Measurements from ENCODE around the gene CBX6. TPM values are rescaled to one million over a fixed set of nuclear protein-coding genes. Genes with fewer than 3 reads are reported as not detected.

Gene CBX6
- 61.6 TPM for total RNA-seq
- long read RNA-seq, full-length matches to known transcripts: 23 of 147 reads
- long read RNA-seq, partial matches to known transcripts: 2 of 147 reads
- long read RNA-seq, other reads (novel, unspliced or antisense): 122 of 147 reads

- peak; percentile 87 for ATAC-seq
- no peak for TF ChIP-seq CTCF (IDR thresholded peaks at IDR 0.05)
- peak; percentile 98 for DNase-seq
- H3K9me3 ChIP-seq: no peaks in the 10 kb centered on the region
- peak within 1 kb of the TSS; percentile 62 for H3K4me3 ChIP-seq
- peak within 1 kb of the TSS; percentile 96 for H3K27ac ChIP-seq
- H3K4me1 ChIP-seq: peaks cover 33% of the 10 kb centered on the region
- H3K27me3 ChIP-seq: no peaks in the 10 kb centered on the region
- intact Hi-C loops (cut with DNase I): loop anchor here (10.0 kb wide), 1 partner anchor 132 kb away; no protein-coding TSS in a partner anchor
- H3K36me3 ChIP-seq: peaks cover 18% of the 10 kb centered on the region
Measured at GRCh38 chr22:38872172-38872830, at the start of gene CBX6. TSS of gene CBX6 (minus strand) at chr22:38872216. CDS start at chr22:38872190, 26 bp downstream.

GRCh38 chr22:38921806-38922205, 49.8 kb upstream of the CBX6 start:
- Histone ChIP-seq H3K4me3 (no peak overlapping the region), H3K4me1 (peaks cover 18% of the 10 kb centered on the region), H3K27me3 (peaks cover 4% of the 10 kb centered on the region), H3K9me3 (no peaks in the 10 kb centered on the region), H3K27ac (no peak overlapping the region), H3K36me3 (no peaks in the 10 kb centered on the region)
- intact Hi-C loops (cut with DNase I): no loop called here
- no peak for DNase-seq
- TF ChIP-seq CTCF (IDR thresholded peaks at IDR 0.05): no peak
- no peak for ATAC-seq

- H3K36me3 ChIP-seq: no peaks in the 10 kb centered on the region
- H3K27me3 ChIP-seq: peaks cover 6% of the 10 kb centered on the region
- H3K4me1 ChIP-seq: peaks cover 18% of the 10 kb centered on the region
- no peak for TF ChIP-seq CTCF (IDR thresholded peaks at IDR 0.05)
- intact Hi-C loops (cut with DNase I): no loop called here
- H3K9me3 ChIP-seq: no peaks in the 10 kb centered on the region
- H3K27ac ChIP-seq: no peak overlapping the region
- no peak for DNase-seq
- ATAC-seq: peak; percentile 3
- no peak overlapping the region for H3K4me3 ChIP-seq
Measured at GRCh38 chr22:38921120-38921519, 49.1 kb upstream of the CBX6 start.

- ATAC-seq: no peak
- intact Hi-C loops (cut with DNase I): no loop called here
Measured at GRCh38 chr22:38919631-38920190, 47.7 kb upstream of the CBX6 start.

GRCh38 chr22:38911434-38911833, 39.4 kb upstream of the CBX6 start:
- no peak overlapping the region for H3K27ac ChIP-seq
- no peaks in the 10 kb centered on the region for H3K9me3 ChIP-seq
- ATAC-seq (no peak), DNase-seq (no peak)
- intact Hi-C loops (cut with DNase I): no loop called here
- H3K27me3 ChIP-seq: peaks cover 14% of the 10 kb centered on the region
- TF ChIP-seq CTCF (IDR thresholded peaks at IDR 0.05): no peak
- no peak overlapping the region for H3K4me3 ChIP-seq
- H3K36me3 ChIP-seq: no peaks in the 10 kb centered on the region
- no peaks in the 10 kb centered on the region for H3K4me1 ChIP-seq

More at GRCh38 chr22:38919631-38920190, 47.7 kb upstream of the CBX6 start:
- Histone ChIP-seq H3K4me1 (peaks cover 10% of the 10 kb centered on the region), H3K27ac (no peak overlapping the region), H3K4me3 (no peak overlapping the region), H3K36me3 (no peaks in the 10 kb centered on the region), H3K9me3 (no peaks in the 10 kb centered on the region), H3K27me3 (peaks cover 6% of the 10 kb centered on the region)
- no peak for TF ChIP-seq CTCF (IDR thresholded peaks at IDR 0.05)
- DNase-seq: no peak

Measured in upper lobe of right lung (tissue), 1 donor.